HG02852 (cell line): ENCODE measurements around the gene DNMBP.

ENCODE experiments used
- ATAC-seq: cut with Tn5 transposase; IDR thresholded peaks from one replicate; pipeline ENCODE4 v1.9.1; 2021; ENCODE audit warnings: mild to moderate bottlenecking, moderate library complexity; ENCODE audit not compliant: unreplicated experiment

The DNMBP gene

GRCh38 chr10:100009793-100010676, at the start of gene DNMBP:
Gene DNMBP, minus strand, starts transcription at chr10:100009947. Its CDS starts 37,823 bp downstream, at chr10:99972124.
- peak; percentile 49 for ATAC-seq

GRCh38 chr10:100057948-100058347, 48.2 kb upstream of the DNMBP start:
- ATAC-seq: no peak

GRCh38 chr10:100053686-100054460, 44.1 kb upstream of the DNMBP start:
- ATAC-seq: no peak

GRCh38 chr10:100046021-100046486, 36.3 kb upstream of the DNMBP start:
- ATAC-seq: peak; percentile 55

- ATAC-seq: no peak
These were observed 35.8 kb upstream of the DNMBP start for GRCh38 chr10:100045592-100045991.

- ATAC-seq: no peak
These were observed 34.0 kb upstream of the DNMBP start for GRCh38 chr10:100043796-100044195.

GRCh38 chr10:100043344-100043743, 33.6 kb upstream of the DNMBP start:
- no peak for ATAC-seq

GRCh38 chr10:100041306-100042002, 31.7 kb upstream of the DNMBP start:
- no peak for ATAC-seq

GRCh38 chr10:100038561-100039071, 28.9 kb upstream of the DNMBP start:
- ATAC-seq: no peak

GRCh38 chr10:100037758-100038315, 28.1 kb upstream of the DNMBP start:
- no peak for ATAC-seq

- ATAC-seq: no peak
These were observed 27.1 kb upstream of the DNMBP start for GRCh38 chr10:100036850-100037249.

GRCh38 chr10:100033766-100034418, 24.1 kb upstream of the DNMBP start:
- ATAC-seq: no peak

- no peak for ATAC-seq
These were observed 17.7 kb upstream of the DNMBP start for GRCh38 chr10:100027416-100027815.

GRCh38 chr10:100025576-100025975, 15.8 kb upstream of the DNMBP start:
- ATAC-seq: no peak

- ATAC-seq: no peak
These were observed 15.0 kb upstream of the DNMBP start for GRCh38 chr10:100024748-100025147.

- ATAC-seq: no peak
These were observed 12.7 kb upstream of the DNMBP start for GRCh38 chr10:100022403-100022802.

- no peak for ATAC-seq
These were observed 11.6 kb upstream of the DNMBP start for GRCh38 chr10:100021322-100021721.

GRCh38 chr10:100020886-100021253, 11.1 kb upstream of the DNMBP start:
- ATAC-seq: peak; percentile 6

- peak; percentile 74 for ATAC-seq
These were observed 10.6 kb upstream of the DNMBP start for GRCh38 chr10:100020142-100020885.

- ATAC-seq: no peak
These were observed 10.0 kb upstream of the DNMBP start for GRCh38 chr10:100019787-100020141.
